ENCODE measurements around the gene WDR76.

DNA sequence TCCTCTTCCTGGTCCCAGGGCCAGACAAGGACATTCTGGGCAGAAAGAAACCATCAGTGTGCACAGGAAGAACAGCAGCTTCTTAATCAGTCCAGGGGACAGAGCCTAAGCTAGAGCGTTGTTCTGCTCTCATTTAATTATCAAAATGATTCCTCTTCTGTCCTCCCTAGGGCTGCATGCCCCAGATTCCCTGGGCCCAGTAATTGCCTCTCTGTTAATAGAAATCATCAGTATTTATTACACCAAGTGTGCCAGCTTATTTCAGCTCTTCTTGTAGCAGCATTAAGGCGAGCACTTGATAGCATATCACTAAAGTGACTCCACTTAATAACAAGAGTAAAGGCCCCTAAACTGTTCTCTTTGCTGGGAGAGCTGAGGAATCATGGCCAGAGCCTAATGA is 72.1 kb downstream of the WDR76 start:
- TF ChIP-seq BHLHE40 (IDR thresholded peaks at IDR 0.05; ENCODE audit: low read depth, low read length): no peak
- TF ChIP-seq, protein P1, sequence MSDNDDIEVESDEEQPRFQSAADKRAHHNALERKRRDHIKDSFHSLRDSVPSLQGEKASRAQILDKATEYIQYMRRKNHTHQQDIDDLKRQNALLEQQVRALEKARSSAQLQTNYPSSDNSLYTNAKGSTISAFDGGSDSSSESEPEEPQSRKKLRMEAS (IDR thresholded peaks at IDR 0.05): no peak
- TF ChIP-seq CTCF (IDR thresholded peaks at IDR 0.05): no peak
- no peak for TF ChIP-seq POLR2A (IDR thresholded peaks at IDR 0.05; ENCODE audit: low read length)
- TF ChIP-seq ZFP36 (IDR thresholded peaks at IDR 0.05; ENCODE audit: borderline replicate concordance, partially characterized antibody): no peak
- no peak for TF ChIP-seq ZNF302 (CRISPR knock-in tag; IDR thresholded peaks at IDR 0.05)
- no peak for TF ChIP-seq HMGXB4 (CRISPR knock-in tag; IDR thresholded peaks at IDR 0.05; ENCODE audit: borderline replicate concordance)
- TF ChIP-seq POLR2AphosphoS2 (conservative IDR thresholded peaks at IDR 0.05; ENCODE audit: low read length): no peak
- TF ChIP-seq HOXA7 (CRISPR knock-in tag; IDR thresholded peaks at IDR 0.05): no peak
- no peak for TF ChIP-seq RAD21 (conservative IDR thresholded peaks at IDR 0.05 in 1 of 2, IDR thresholded peaks at IDR 0.05 in 1 of 2)
- no peak for TF ChIP-seq SMC3 (IDR thresholded peaks at IDR 0.05)

Data from A549 (cell line).